GM19397 (cell line): ENCODE measurements around the gene CIBAR2.
A peak's percentile ranks its signal among the peaks of the same experiment; 100 is the strongest.
"Not testable (repeated sequence)": the region's sequence is repeated elsewhere in the genome, so short reads cannot be mapped to it uniquely, and the experiment has no call there.

Experiments
- ATAC-seq: cut with Tn5 transposase; IDR thresholded peaks from one replicate; pipeline ENCODE4 v1.9.1; 2021; ENCODE audit warnings: mild to moderate bottlenecking, moderate library complexity; ENCODE audit not compliant: unreplicated experiment

Gene CIBAR2

GRCh38 chr16:85065099-85065498, 47.2 kb downstream of the CIBAR2 start:
- ATAC-seq, result no peak

- no peak for ATAC-seq
Measured at GRCh38 chr16:85064186-85064585, 48.1 kb downstream of the CIBAR2 start.

GRCh38 chr16:85062845-85063244, 49.4 kb downstream of the CIBAR2 start:
- no peak for ATAC-seq

GRCh38 chr16:85062323-85062722, 49.9 kb downstream of the CIBAR2 start:
- ATAC-seq, result no peak

DNA sequence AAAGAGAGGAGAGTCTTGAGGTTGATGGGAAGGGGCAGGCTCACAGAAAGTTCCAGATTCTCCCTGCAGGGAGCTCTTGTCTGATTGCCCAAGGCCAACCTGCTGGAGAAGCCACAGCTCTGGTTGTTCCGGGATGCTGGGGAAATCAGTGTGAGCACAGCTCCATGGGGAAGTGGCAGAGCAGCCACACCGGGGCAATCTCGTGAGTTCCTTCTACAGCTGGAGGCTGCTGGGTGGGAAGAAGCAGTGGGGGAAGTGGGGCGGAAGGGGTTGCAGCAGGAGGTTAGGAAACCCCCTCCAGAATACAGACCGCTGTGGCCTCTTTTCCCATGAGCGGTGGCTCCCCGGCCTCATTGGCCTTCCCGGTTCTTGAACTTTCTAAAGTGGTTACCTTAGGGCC, 50.7 kb downstream of the CIBAR2 start:
- ATAC-seq, result no peak

- ATAC-seq, result no peak
Measured at GRCh38 chr16:85058909-85059308, 53.4 kb downstream of the CIBAR2 start.

DNA sequence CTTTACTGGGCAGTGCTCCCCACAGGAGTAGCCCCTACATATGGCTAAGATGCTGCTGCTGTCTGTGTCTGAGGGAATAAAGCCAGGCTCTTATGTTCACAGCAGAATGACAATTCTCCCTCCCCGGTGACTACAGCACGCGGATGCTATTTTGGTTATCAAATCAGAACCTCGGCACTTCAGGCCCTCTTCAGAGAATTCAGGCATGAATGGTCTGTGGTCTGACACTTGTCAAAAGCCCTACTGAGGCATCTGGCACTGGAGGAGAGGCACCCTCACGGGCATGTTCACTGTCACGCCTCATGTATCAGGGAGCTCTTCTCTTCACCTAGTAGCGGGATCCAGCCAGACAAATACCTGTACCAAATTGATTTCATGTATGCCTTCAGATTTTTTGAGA, 54.3 kb downstream of the CIBAR2 start:
- no peak for ATAC-seq

DNA sequence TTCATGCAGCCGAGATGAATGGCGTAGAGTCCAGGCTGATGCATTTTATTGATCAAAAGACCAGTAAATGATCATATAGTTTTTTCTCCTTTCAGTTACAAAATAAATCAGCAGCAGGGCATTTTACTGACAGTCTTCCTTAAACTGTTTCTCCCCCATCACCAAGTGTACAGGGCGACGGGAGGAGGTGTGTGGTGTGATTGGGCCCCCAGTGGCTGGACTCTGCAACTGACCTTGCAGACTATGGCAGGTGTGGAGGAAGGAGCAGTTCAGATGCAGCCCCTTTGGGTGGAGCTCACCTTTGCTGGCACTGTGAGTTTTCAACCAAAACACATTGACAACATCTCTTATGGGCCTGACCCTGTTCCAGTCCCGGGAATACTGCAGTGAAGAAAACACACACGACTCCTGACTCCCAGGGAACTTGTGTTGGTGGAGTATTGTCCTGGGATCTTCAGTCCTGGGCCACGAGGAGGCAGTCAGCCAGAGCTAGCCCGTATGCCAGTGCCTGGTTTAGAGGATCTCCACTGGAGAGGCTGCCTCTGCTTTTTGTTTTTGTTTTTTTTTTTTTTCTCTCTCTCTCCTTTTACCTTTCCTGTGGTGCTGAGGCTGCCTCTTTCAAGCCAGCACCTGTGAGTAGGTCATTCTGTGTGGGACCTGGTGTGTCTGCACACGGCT, 54.9 kb downstream of the CIBAR2 start:
- ATAC-seq, result no peak

GRCh38 chr16:85056211-85056748, 56.0 kb downstream of the CIBAR2 start:
- no peak for ATAC-seq

GRCh38 chr16:85055493-85056210, 56.6 kb downstream of the CIBAR2 start:
- ATAC-seq, result peak; percentile 76

- ATAC-seq, result no peak
Measured at GRCh38 chr16:85054948-85055492, 57.3 kb downstream of the CIBAR2 start.

DNA sequence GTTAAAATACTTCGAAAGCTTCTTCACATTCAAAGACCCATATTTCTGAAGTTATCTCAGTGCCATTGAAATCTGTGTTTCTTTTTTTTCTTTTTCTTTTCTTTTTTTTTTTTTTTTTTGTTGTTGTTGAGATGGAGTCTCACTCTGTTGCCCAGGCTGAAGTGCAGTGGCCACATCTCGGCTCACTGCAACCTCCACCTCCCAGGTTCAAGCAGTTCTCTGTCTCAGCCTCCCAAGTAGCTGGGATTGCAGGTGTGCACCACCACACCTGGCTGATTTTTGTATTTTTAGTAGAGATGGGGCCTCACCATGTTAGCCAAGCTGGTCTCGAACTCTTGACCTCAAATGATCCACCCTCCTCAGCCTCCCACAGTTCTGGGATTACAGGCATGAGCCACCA, 58.0 kb downstream of the CIBAR2 start:
- not testable (repeated sequence) for ATAC-seq

DNA sequence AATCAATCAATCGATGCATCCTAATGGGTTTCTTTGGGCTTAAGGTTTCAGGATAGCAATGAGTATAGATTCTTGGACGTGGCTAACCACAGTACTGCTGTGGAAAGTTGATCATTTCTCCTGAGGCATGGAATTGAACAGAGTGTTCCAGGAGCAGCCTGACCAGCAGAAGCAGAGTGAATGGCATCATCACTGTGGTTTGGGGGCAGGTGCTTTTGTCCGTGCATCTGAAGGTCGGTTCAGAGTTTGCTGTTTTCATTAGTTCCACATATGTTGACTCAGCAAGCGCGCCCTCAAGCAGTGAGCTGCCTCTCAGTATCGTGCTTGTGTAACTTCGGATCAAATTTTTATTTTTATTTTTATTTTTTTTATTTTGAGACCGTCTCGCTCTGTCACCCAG, 59.7 kb downstream of the CIBAR2 start:
- no peak for ATAC-seq

DNA sequence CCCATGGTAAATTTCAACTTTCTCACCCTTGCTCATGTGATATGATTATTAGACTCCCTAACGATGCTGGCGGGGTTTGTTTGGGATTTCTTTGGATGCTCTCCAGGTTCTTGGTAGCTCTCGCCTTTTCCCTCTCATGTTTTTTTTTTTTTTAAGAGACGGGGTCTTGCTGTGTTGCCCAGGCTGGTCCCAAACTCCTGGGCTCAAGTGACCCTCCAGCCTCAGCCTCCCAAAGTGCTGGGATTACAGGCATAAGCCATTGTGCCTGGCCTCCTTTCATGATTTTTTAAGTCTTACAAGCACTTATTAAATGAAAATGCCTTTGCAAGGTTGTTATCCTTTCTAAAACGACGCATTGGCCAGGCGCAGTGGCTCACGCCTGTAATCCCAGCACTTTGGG, 60.6 kb downstream of the CIBAR2 start:
- ATAC-seq, result no peak

GRCh38 chr16:85051067-85051581, 61.1 kb downstream of the CIBAR2 start:
- ATAC-seq, result no peak

GRCh38 chr16:85049706-85050305, 62.5 kb downstream of the CIBAR2 start:
- ATAC-seq, result no peak

DNA sequence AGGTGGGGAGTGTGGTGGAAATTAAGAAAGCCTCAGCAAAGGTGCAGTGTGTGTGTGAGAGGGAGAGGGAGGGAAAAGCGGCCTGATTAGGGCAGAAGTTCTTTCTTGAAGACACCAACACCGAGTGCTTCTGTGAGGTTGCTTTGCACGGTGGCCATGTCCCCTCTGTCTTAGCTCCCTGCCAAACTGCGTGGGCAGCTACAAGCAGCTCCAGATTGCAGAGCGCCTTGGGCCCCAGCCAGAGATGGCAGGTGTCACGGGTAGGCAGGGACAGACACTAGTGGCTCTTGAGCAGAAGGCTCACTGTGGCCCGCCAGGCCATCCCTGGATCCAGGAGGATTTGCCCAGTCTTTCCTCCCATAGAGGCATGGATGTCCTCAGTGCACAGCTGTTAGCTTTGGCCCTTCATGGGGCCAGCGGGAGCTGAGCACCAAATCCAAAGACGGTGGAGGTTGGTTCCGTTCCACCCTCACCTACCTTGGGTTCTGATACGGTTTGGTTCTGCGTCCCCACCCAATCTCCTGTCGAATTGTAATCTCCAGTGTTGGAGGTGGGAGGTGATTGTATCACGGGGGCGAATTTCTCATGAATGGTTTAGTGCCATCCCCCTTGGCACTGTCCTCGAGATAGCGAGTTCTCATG, 63.2 kb downstream of the CIBAR2 start:
- ATAC-seq, result no peak
